GM19238 (cell line): ENCODE data around the gene ZNRF3.
"Not testable (repeated sequence)": the region's sequence is repeated elsewhere in the genome, so short reads cannot be mapped to it uniquely, and the experiment has no call there.

ENCODE experiments used
- DNase-seq: peaks from one replicate; pipeline ENCODE4 v3.0.0; 2011; ENCODE audit warnings: low spot score; ENCODE audit not compliant: insufficient read length

Gene ZNRF3

GRCh38 chr22:28883917-28884746 is 760 bp downstream of the ZNRF3 start:
- DNase-seq: peak; percentile 15

GRCh38 chr22:28884747-28885350 is 1.5 kb downstream of the ZNRF3 start:
- no peak for DNase-seq

GRCh38 chr22:28885939-28886338 is 2.6 kb downstream of the ZNRF3 start:
- DNase-seq: no peak

GRCh38 chr22:28886679-28887078 is 3.3 kb downstream of the ZNRF3 start:
- DNase-seq: not testable (repeated sequence)

GRCh38 chr22:28887725-28888459 is 4.5 kb downstream of the ZNRF3 start:
- DNase-seq: no peak

- DNase-seq: no peak
These were observed 6.2 kb downstream of the ZNRF3 start for GRCh38 chr22:28889478-28890024.

GRCh38 chr22:28891156-28891733 is 7.9 kb downstream of the ZNRF3 start:
- DNase-seq: no peak

- DNase-seq: no peak
These were observed 8.9 kb downstream of the ZNRF3 start for GRCh38 chr22:28892175-28892731.

GRCh38 chr22:28893810-28894209 is 10.4 kb downstream of the ZNRF3 start:
- DNase-seq: no peak

- DNase-seq: no peak
These were observed 11.0 kb downstream of the ZNRF3 start for GRCh38 chr22:28894334-28894733.

GRCh38 chr22:28894807-28895206 is 11.4 kb downstream of the ZNRF3 start:
- DNase-seq: no peak

GRCh38 chr22:28896611-28897010 is 13.2 kb downstream of the ZNRF3 start:
- no peak for DNase-seq

GRCh38 chr22:28898233-28898629 is 14.9 kb downstream of the ZNRF3 start:
- DNase-seq: no peak

GRCh38 chr22:28899199-28899853 is 16.0 kb downstream of the ZNRF3 start:
- no peak for DNase-seq

- DNase-seq: no peak
These were observed 17.1 kb downstream of the ZNRF3 start for GRCh38 chr22:28900379-28900925.

- DNase-seq: no peak
These were observed 19.1 kb downstream of the ZNRF3 start for GRCh38 chr22:28902490-28902889.

GRCh38 chr22:28903080-28903479 is 19.7 kb downstream of the ZNRF3 start:
- no peak for DNase-seq

- DNase-seq: no peak
These were observed 20.4 kb downstream of the ZNRF3 start for GRCh38 chr22:28903729-28904128.

- DNase-seq: no peak
These were observed 21.0 kb downstream of the ZNRF3 start for GRCh38 chr22:28904211-28904896.
